K562 (cell line): Measurements from ENCODE around the gene OCEL1. TPM values are rescaled to one million over a fixed set of nuclear protein-coding genes. Genes with fewer than 3 reads are reported as not detected.

Experiments
- CCAR2 ChIP-seq: fragments of 200-400 bp; formaldehyde crosslinking; IDR thresholded peaks from 2 replicates; pipeline ENCODE4 v1.6.1; 2017; ENCODE audit warnings: mild to moderate bottlenecking, low read depth, low read length
- DMBX1 ChIP-seq: fragments of 250-450 bp; sonication (Bioruptor Pico); IDR thresholded peaks from 2 replicates; pipeline ENCODE4 v1.8.0; 2022; ENCODE audit warnings: inconsistent platforms, mild to moderate bottlenecking, moderate library complexity, borderline replicate concordance
- ESRRB ChIP-seq: fragments of 250-450 bp; sonication (Bioruptor Pico); IDR thresholded peaks from 2 replicates; pipeline ENCODE4 v1.5.0; 2020; ENCODE audit warnings: mild to moderate bottlenecking, moderate library complexity, borderline replicate concordance
- HOMEZ ChIP-seq: fragments of 250-450 bp; sonication (Bioruptor Pico); IDR thresholded peaks from 2 replicates; pipeline ENCODE4 v1.4.0; 2020; ENCODE audit warnings: mild to moderate bottlenecking, moderate library complexity
- NEUROD1 ChIP-seq: fragments of 150-350 bp; IDR thresholded peaks from 2 replicates; pipeline ENCODE4 v1.6.1; 2014; ENCODE audit warnings: borderline replicate concordance, low read length, low read depth; ENCODE audit not compliant: partially characterized antibody
- PHF20 ChIP-seq: fragments of 450-650 bp; IDR thresholded peaks from 2 replicates; pipeline ENCODE4 v1.6.1; 2018; ENCODE audit not compliant: partially characterized antibody
- RFX7 ChIP-seq: fragments of 250-450 bp; sonication (Bioruptor Pico); IDR thresholded peaks from 2 replicates; pipeline ENCODE4 v1.5.1; 2021; ENCODE audit warnings: mild to moderate bottlenecking
- SMC3 ChIP-seq: conservative IDR thresholded peaks from 2 replicates; pipeline ENCODE4 v1.6.1; 2011; ENCODE audit warnings: low read depth, low read length, improper control_type of control experiment; ENCODE audit not compliant: insufficient read depth
- SRSF3 ChIP-seq: fragments of 200-400 bp; formaldehyde crosslinking; IDR thresholded peaks from 2 replicates; pipeline ENCODE4 v1.6.1; 2016; ENCODE audit warnings: mild to moderate bottlenecking, low read length, moderate library complexity; ENCODE audit not compliant: insufficient read depth
- TCF15 ChIP-seq: fragments of 250-450 bp; sonication (Bioruptor Pico); IDR thresholded peaks from 2 replicates; pipeline ENCODE4 v1.8.0; 2022; ENCODE audit warnings: moderate library complexity, mild to moderate bottlenecking, inconsistent platforms
- USF1 ChIP-seq: sonication (generic); formaldehyde crosslinking; IDR thresholded peaks from 2 replicates; pipeline ENCODE4 v1.9.0; 2022; ENCODE audit warnings: mild to moderate bottlenecking, missing genetic modification reagents
- ZKSCAN1 ChIP-seq: fragments of 150-350 bp; IDR thresholded peaks from 2 replicates; pipeline ENCODE4 v1.6.1; 2016; ENCODE audit warnings: low read depth, low read length
- ZNF324 ChIP-seq: fragments of 250-450 bp; sonication (Bioruptor Pico); IDR thresholded peaks from 2 replicates; pipeline ENCODE4 v1.4.0; 2020; ENCODE audit warnings: mild to moderate bottlenecking
- ZNF407 ChIP-seq: fragments of 450-650 bp; IDR thresholded peaks from 2 replicates; pipeline ENCODE4 v1.6.1; 2016; ENCODE audit warnings: low read depth
- ZNF57 ChIP-seq: fragments of 450-650 bp; formaldehyde crosslinking; IDR thresholded peaks from 2 replicates; pipeline ENCODE4 v1.4.0; 2020; ENCODE audit warnings: mild to moderate bottlenecking, moderate library complexity
- ZNF699 ChIP-seq: fragments of 250-450 bp; sonication (Bioruptor Pico); IDR thresholded peaks from 2 replicates; pipeline ENCODE4 v1.8.0; 2021; ENCODE audit warnings: mild to moderate bottlenecking, moderate library complexity; ENCODE audit not compliant: insufficient replicate concordance
- polyA plus RNA-seq, 8 experiments: library from polyadenylated mRNA; depleted of rRNA in 4 of 8; stranded (reverse) in 5 of 8; unstranded in 3 of 8; fragments of >200 nt; fragmentation: Nextera tagmentation in 2 of 8; fragmentation: Illumina TruSeq in 1 of 8; extraction: Ambion mirVana in 2 of 8; extraction: Trizol in 1 of 8; gene quantifications; 2 replicates each; pipeline versions ENCODE4 v1.2.1 to v1.2.3, GENCODE V29; 2011 to 2014; ENCODE audit warnings: inconsistent platforms in 1 of 8, missing spikeins in 1 of 8
- total RNA-seq, 7 experiments: library from RNA; depleted of rRNA in 6 of 7; stranded (reverse); fragments of >200 nt in 6 of 7; fragmentation: Illumina TruSeq in 2 of 7; extraction: Trizol in 2 of 7; gene quantifications; 2 replicates each; pipeline versions ENCODE4 v1.2.1 to v1.2.3, GENCODE V29; 2011 to 2021; ENCODE audit warnings: low replicate concordance in 1 of 7

The OCEL1 gene
- total and polyA plus RNA-seq, 9 of the 15 experiments (the other 6 are each of a cell fraction or from before 2014, with no cell fraction given), result 8.0 to 38.0 (median 12.4) TPM

DNA sequence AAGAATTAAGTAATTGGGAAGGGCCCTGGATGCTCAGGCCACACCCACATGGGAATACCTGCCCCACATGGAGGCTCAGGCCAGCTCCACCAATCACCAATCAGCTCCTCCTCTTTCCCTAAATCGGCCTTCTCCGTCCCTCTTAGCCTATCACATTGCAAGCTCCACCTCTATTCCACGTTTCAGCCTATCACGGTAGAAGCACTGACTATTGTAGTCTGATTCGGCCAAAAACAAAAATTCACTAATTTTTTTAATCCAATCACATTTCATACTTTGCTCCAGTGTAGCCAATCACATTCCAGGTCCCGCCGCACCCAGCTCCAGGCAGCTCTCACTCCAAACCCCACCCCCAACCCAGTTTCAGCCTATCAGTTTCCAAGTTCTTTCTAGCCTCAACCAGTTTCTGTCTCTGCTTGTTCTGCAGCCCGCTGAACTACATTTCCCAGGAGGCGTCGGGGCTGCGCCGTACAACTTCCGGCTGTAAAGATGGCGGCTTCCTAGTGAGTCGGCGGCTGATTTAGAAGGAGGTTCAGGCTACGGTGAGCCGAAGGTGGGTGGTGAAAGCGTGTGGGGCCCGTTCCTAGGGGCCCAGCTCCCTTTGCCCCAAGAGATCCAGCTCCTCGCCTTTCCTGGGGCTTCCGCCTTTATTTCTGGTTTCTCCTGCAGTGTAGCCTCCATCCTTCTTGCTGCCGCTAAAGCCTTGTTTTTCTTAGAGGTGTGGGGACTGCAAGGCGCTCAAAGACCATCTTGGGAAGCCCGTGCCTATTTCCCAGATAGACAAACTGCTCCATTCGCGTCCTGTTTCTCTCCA is 41.2 kb downstream of the OCEL1 start, which contains the start of gene BABAM1 (continued):
- no peak for TF ChIP-seq TCF15 (CRISPR knock-in tag)
- TF ChIP-seq SRSF3, result no peak
- TF ChIP-seq NEUROD1, result peak; percentile 97
- no peak for TF ChIP-seq ZKSCAN1
- no peak for TF ChIP-seq ZNF699
- no peak for TF ChIP-seq HOMEZ (CRISPR knock-in tag)
- TF ChIP-seq SMC3, result no peak
- 0 out of 2 replicates have a peak, but pooled peaks have one; percentile 19 for TF ChIP-seq USF1 (CRISPR knock-in tag)
- TF ChIP-seq PHF20, result peak; percentile 84
- TF ChIP-seq CCAR2, result no peak
- no peak for TF ChIP-seq ZNF57 (CRISPR knock-in tag)
- TF ChIP-seq ZNF324 (CRISPR knock-in tag), result no peak
- TF ChIP-seq RFX7 (CRISPR knock-in tag), result no peak
- no peak for TF ChIP-seq ESRRB
- TF ChIP-seq DMBX1, result peak; percentile 69; the same call in 1 of the 2 replicates
- peak; percentile 85 for TF ChIP-seq ZNF407
